GM12878 (cell line): ENCODE data around the gene EPO. TPM values are rescaled to one million over a fixed set of nuclear protein-coding genes. Genes with fewer than 3 reads are reported as not detected.

Source experiments
- ATAC-seq: fragments of 200-7000 bp; cut with Tn5 transposase; 3 replicates; pipeline ENCODE4 v1.9.1; 2020; ENCODE audit warnings: mild to moderate bottlenecking, moderate library complexity
- BruUV-seq: library from RNA; stranded (reverse); fragments of 400-500 nt; replicated peaks from 2 replicates; lab custom pipeline; 2021; lab: Mats Ljungman, UMichigan
- CTCF ChIA-PET: fragments of 300-600 bp; sonication (Branson Sonifier 250); formaldehyde crosslinking; extraction: SDS; loops from one replicate; lab custom pipeline; 2021; ENCODE audit warnings: inconsistent platforms; lab: Yijun Ruan, JAX
- POLR2A ChIA-PET: fragments of 350-600 bp; formaldehyde crosslinking; extraction: SDS; loops from one replicate; lab custom pipeline; 2021; ENCODE audit warnings: inconsistent platforms; lab: Charles Lee
- RAD21 ChIA-PET: fragments of 300-600 bp; sonication (Branson Sonifier 250); formaldehyde crosslinking; loops from one replicate; lab custom pipeline; 2023; ENCODE audit warnings: antibody characterized with exemption; ENCODE audit not compliant: unreplicated experiment; lab: Charles Lee
- SMC1A ChIA-PET: fragments of 300-600 bp; sonication (Branson Sonifier 250); formaldehyde crosslinking; loops from one replicate; lab custom pipeline; 2023; ENCODE audit not compliant: unreplicated experiment, uncharacterized antibody; lab: Charles Lee
- DNase-seq: peaks from one replicate; pipeline ENCODE4 v3.0.0-alpha.2; 2011; ENCODE audit warnings: low read depth, low spot score
- FAIRE-seq: peaks from 3 replicates; lab custom pipeline; 2011; peaks lifted over from hg19 to GRCh38; lab: Jason Lieb, UNC
- H2AFZ ChIP-seq: 2 replicates; pipeline ENCODE4 v1.6.0; 2011; ENCODE audit warnings: low read depth, low read length, control low read depth; ENCODE audit not compliant: control insufficient read depth
- H3K27ac ChIP-seq: 2 replicates; pipeline ENCODE4 v1.5.1; 2011; ENCODE audit warnings: control low read depth; ENCODE audit not compliant: control insufficient read depth, insufficient read depth
- H3K27me3 ChIP-seq, 2 experiments: replicated peaks in 1 of 2; 2 replicates each; pipeline versions ENCODE4 v1.6.0 to v1.6.1; 2011; ENCODE audit warnings: low read length in 1 of 2; ENCODE audit not compliant: control insufficient read depth in 2 of 2, insufficient read depth in 2 of 2
- H3K36me3 ChIP-seq, 2 experiments: 2 replicates each; pipeline ENCODE4 v1.5.1; 2011; ENCODE audit warnings: low read length in 1 of 2; ENCODE audit not compliant: control insufficient read depth in 2 of 2, insufficient read depth in 2 of 2
- H3K4me1 ChIP-seq: 2 replicates; pipeline ENCODE4 v1.6.1; 2011; ENCODE audit warnings: mild to moderate bottlenecking, low read length, moderate library complexity, mixed read lengths; ENCODE audit not compliant: control insufficient read depth, insufficient read depth
- H3K4me2 ChIP-seq: 2 replicates; pipeline ENCODE4 v1.6.0; 2011; ENCODE audit warnings: control low read depth; ENCODE audit not compliant: control insufficient read depth, insufficient read depth
- H3K4me3 ChIP-seq: fragments of 200-600 bp; sonication (generic); 2 replicates; pipeline ENCODE4 v1.5.1; 2016
- H3K79me2 ChIP-seq: 2 replicates; pipeline ENCODE4 v1.6.0; 2011; ENCODE audit warnings: low read length; ENCODE audit not compliant: control insufficient read depth, insufficient read depth
- H3K9ac ChIP-seq: 2 replicates; pipeline ENCODE4 v1.8.0; 2011; ENCODE audit warnings: low read length, control low read depth, mixed read lengths; ENCODE audit not compliant: control insufficient read depth, insufficient read depth
- H3K9me3 ChIP-seq: replicated peaks from 3 replicates; pipeline ENCODE4 v1.5.1; 2011; ENCODE audit warnings: mild to moderate bottlenecking, low read length; ENCODE audit not compliant: control insufficient read depth, insufficient read depth
- H4K20me1 ChIP-seq: 2 replicates; pipeline ENCODE4 v1.6.0; 2011; ENCODE audit not compliant: control insufficient read depth, insufficient read depth
- BMI1 ChIP-seq: fragments of 450-650 bp; IDR thresholded peaks from 2 replicates; pipeline ENCODE4 v1.6.1; 2016; ENCODE audit warnings: mild to moderate bottlenecking, moderate library complexity, borderline replicate concordance
- FOS ChIP-seq: IDR thresholded peaks from 3 replicates; pipeline ENCODE4 v1.6.1; 2011; ENCODE audit warnings: borderline replicate concordance; ENCODE audit not compliant: insufficient read length; ENCODE audit errors: extremely low read depth
- JUND ChIP-seq: IDR thresholded peaks from 2 replicates; pipeline ENCODE4 v1.6.1; 2012; ENCODE audit warnings: low read depth, mild to moderate bottlenecking, low read length, improper control_type of control experiment, moderate library complexity
- PML ChIP-seq: IDR thresholded peaks from 2 replicates; pipeline ENCODE4 v1.6.1; 2012; ENCODE audit warnings: low read length, inconsistent platforms
- POLR2AphosphoS2 ChIP-seq: IDR thresholded peaks from 2 replicates; pipeline ENCODE4 v1.6.1; 2011; ENCODE audit warnings: low read depth, mild to moderate bottlenecking, low read length, improper control_type of control experiment, moderate library complexity
- SMC3 ChIP-seq: IDR thresholded peaks from 2 replicates; pipeline ENCODE4 v1.6.1; 2011; ENCODE audit warnings: low read length, improper control_type of control experiment, borderline replicate concordance
- WGBS: methylation state at CpG from one replicate; pipeline ENCODE4 v1.1.6; 2016; ENCODE audit warnings: low lambda C conversion rate; ENCODE audit not compliant: insufficient replicate concordance, insufficient coverage; ENCODE audit errors: missing lambda C conversion rate; 5-methylcytosine and 5-hydroxymethylcytosine counted together
- in situ Hi-C: fragments of 300-500 bp; cut with MboI; formaldehyde crosslinking; loops from 9 replicates; pipeline ENCODE4 v1.14.3; 2018; ENCODE audit warnings: mixed read lengths
- intact Hi-C: fragments of 100-400 bp; cut with micrococcal nuclease; formaldehyde crosslinking; loops from one replicate; pipeline ENCODE4 v1.14.2; 2022; ENCODE audit not compliant: unreplicated experiment
- polyA plus RNA-seq, 11 experiments: library from polyadenylated mRNA; depleted of rRNA in 4 of 11; unstranded in 6 of 11; stranded (reverse) in 5 of 11; fragments of >200 nt; fragmentation: Nextera tagmentation in 4 of 11; fragmentation: Illumina TruSeq in 1 of 11; extraction: Ambion mirVana in 4 of 11; extraction: Trizol in 1 of 11; gene quantifications; 1 replicate in 1 of 11; 2 replicates in 10 of 11; pipeline versions ENCODE4 v1.2.1 to v1.2.3, GENCODE V29; 2011 to 2016; ENCODE audit warnings: inconsistent platforms in 2 of 11, missing spikeins in 2 of 11, low read depth in 1 of 11
- total RNA-seq, 4 experiments: library from RNA; depleted of rRNA in 3 of 4; stranded (reverse); fragments of >200 nt in 3 of 4; fragmentation: Illumina TruSeq in 1 of 4; extraction: Trizol in 1 of 4; gene quantifications; 2 replicates each; pipeline versions ENCODE4 v1.2.1 to v1.2.3, GENCODE V29; 2013 to 2021
- TF ChIP-seq, protein P1 (sequence below): fragments of 450-650 bp; IDR thresholded peaks from 2 replicates; pipeline ENCODE4 v1.6.1; 2016; ENCODE audit warnings: mild to moderate bottlenecking
- TF ChIP-seq, protein P2 (sequence below): IDR thresholded peaks from 2 replicates; pipeline ENCODE4 v1.6.1; 2012; ENCODE audit warnings: low read depth, low read length, improper control_type of control experiment
- TF ChIP-seq, protein P3 (sequence below): fragments of 450-650 bp; IDR thresholded peaks from 2 replicates; pipeline ENCODE4 v1.6.1; 2017; ENCODE audit warnings: mild to moderate bottlenecking, low read depth, inconsistent platforms; ENCODE audit not compliant: poor library complexity, severe bottlenecking
- TF ChIP-seq, protein P4 (sequence below): fragments of 450-650 bp; IDR thresholded peaks from 2 replicates; pipeline ENCODE4 v1.6.1; 2016; ENCODE audit warnings: mild to moderate bottlenecking, moderate library complexity, borderline replicate concordance

EPO gene
- total and polyA plus RNA-seq, 10 of the 15 experiments (the other 5 are each of a cell fraction or from before 2014, with no cell fraction given): 0.06 to 0.19 TPM; not detected in 8

DNA sequence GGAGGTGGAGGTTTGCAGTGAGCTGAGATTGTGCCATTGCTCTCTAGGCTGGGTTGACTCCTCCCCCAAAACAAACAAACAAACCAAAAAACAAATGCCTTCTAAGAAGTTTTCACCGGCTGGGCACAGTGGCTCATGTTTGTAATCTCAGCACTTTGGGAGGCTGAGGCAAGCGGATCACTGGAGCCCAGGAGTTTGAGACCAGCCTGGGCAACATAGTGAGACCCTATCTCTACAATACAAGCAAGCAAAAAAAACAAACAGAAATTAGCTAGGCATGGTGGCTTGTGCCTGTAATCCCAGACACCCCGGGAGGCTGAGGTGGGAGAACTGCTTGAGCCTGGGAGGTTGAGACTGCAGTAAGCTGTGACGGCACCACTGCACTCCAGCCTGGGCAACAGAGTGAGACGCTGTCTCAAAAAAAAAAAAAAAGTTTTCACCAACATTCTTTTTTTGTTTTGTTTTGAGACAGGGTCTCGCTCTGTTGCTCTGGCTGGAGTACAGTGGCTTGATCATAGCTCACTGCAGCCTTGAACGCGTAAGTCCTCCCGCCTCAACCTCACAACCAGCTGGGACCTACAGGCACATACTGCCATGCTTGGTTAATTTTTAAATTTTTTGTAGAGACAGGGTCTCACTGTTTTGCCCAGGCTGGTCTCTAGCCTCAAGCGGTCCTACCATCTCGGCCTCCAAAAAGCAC lies 11.8 kb downstream of the EPO start:
- 19% methylated on average over 11 of the region's 11 CpGs for WGBS
- no peak overlapping the region for H3K27ac ChIP-seq
- POLR2A ChIA-PET: no interaction called here
- H4K20me1 ChIP-seq: no peaks in the 10 kb centered on the region
- no peak overlapping the region for H3K4me3 ChIP-seq
- H3K9me3 ChIP-seq: no peaks in the 10 kb centered on the region
- FAIRE-seq: no peak
- H3K9ac ChIP-seq: no peak overlapping the region
- no peaks in the 10 kb centered on the region for H3K79me2 ChIP-seq
- no peak overlapping the region for H2AFZ ChIP-seq
- no peak overlapping the region for H3K4me2 ChIP-seq
- no peaks in the 10 kb centered on the region for H3K36me3 ChIP-seq
- SMC1A ChIA-PET: interaction anchor here (0.6 kb wide), 1 partner anchor 168 kb away, joined by 3 read pairs; no protein-coding TSS in a partner anchor
- no TSS peak for BruUV-seq
- in situ Hi-C loops: no loop called here
- no peak for TF ChIP-seq BMI1
- TF ChIP-seq, protein P1, sequence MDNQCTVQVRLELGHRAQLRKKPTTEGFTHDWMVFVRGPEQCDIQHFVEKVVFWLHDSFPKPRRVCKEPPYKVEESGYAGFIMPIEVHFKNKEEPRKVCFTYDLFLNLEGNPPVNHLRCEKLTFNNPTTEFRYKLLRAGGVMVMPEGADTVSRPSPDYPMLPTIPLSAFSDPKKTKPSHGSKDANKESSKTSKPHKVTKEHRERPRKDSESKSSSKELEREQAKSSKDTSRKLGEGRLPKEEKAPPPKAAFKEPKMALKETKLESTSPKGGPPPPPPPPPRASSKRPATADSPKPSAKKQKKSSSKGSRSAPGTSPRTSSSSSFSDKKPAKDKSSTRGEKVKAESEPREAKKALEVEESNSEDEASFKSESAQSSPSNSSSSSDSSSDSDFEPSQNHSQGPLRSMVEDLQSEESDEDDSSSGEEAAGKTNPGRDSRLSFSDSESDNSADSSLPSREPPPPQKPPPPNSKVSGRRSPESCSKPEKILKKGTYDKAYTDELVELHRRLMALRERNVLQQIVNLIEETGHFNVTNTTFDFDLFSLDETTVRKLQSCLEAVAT: no peak
- TF ChIP-seq, protein P2, sequence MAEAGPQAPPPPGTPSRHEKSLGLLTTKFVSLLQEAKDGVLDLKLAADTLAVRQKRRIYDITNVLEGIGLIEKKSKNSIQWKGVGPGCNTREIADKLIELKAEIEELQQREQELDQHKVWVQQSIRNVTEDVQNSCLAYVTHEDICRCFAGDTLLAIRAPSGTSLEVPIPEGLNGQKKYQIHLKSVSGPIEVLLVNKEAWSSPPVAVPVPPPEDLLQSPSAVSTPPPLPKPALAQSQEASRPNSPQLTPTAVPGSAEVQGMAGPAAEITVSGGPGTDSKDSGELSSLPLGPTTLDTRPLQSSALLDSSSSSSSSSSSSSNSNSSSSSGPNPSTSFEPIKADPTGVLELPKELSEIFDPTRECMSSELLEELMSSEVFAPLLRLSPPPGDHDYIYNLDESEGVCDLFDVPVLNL: no peak
- TF ChIP-seq, protein P3, sequence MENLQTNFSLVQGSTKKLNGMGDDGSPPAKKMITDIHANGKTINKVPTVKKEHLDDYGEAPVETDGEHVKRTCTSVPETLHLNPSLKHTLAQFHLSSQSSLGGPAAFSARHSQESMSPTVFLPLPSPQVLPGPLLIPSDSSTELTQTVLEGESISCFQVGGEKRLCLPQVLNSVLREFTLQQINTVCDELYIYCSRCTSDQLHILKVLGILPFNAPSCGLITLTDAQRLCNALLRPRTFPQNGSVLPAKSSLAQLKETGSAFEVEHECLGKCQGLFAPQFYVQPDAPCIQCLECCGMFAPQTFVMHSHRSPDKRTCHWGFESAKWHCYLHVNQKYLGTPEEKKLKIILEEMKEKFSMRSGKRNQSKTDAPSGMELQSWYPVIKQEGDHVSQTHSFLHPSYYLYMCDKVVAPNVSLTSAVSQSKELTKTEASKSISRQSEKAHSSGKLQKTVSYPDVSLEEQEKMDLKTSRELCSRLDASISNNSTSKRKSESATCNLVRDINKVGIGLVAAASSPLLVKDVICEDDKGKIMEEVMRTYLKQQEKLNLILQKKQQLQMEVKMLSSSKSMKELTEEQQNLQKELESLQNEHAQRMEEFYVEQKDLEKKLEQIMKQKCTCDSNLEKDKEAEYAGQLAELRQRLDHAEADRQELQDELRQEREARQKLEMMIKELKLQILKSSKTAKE: no peak
- TF ChIP-seq, protein P4, sequence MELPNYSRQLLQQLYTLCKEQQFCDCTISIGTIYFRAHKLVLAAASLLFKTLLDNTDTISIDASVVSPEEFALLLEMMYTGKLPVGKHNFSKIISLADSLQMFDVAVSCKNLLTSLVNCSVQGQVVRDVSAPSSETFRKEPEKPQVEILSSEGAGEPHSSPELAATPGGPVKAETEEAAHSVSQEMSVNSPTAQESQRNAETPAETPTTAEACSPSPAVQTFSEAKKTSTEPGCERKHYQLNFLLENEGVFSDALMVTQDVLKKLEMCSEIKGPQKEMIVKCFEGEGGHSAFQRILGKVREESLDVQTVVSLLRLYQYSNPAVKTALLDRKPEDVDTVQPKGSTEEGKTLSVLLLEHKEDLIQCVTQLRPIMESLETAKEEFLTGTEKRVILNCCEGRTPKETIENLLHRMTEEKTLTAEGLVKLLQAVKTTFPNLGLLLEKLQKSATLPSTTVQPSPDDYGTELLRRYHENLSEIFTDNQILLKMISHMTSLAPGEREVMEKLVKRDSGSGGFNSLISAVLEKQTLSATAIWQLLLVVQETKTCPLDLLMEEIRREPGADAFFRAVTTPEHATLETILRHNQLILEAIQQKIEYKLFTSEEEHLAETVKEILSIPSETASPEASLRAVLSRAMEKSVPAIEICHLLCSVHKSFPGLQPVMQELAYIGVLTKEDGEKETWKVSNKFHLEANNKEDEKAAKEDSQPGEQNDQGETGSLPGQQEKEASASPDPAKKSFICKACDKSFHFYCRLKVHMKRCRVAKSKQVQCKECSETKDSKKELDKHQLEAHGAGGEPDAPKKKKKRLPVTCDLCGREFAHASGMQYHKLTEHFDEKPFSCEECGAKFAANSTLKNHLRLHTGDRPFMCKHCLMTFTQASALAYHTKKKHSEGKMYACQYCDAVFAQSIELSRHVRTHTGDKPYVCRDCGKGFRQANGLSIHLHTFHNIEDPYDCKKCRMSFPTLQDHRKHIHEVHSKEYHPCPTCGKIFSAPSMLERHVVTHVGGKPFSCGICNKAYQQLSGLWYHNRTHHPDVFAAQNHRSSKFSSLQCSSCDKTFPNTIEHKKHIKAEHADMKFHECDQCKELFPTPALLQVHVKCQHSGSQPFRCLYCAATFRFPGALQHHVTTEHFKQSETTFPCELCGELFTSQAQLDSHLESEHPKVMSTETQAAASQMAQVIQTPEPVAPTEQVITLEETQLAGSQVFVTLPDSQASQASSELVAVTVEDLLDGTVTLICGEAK: no peak
- TF ChIP-seq PML: no peak
- TF ChIP-seq POLR2AphosphoS2: no peak
- no peak for TF ChIP-seq JUND
- no peak for TF ChIP-seq SMC3
- TF ChIP-seq FOS: no peak
- RAD21 ChIA-PET: no interaction called here
- intact Hi-C loops: no loop called here
- DNase-seq: no peak
- no peak for ATAC-seq
- peaks cover 1 to 2% of the 10 kb centered on the region in 2 experiments; a peak in 3 of 4 replicates for H3K27me3 ChIP-seq
- CTCF ChIA-PET: interaction anchor here (0.6 kb wide), 1 partner anchor 870 kb away, joined by 3 read pairs; no protein-coding TSS in a partner anchor
- no peaks in the 10 kb centered on the region; the same call in 1 of the 2 replicates for H3K4me1 ChIP-seq
